Nephron (organoid): ENCODE measurements around the gene STOX2.

Source experiments
- H3K27ac Mint-ChIP-seq, 3 experiments: 2 replicates each; pipeline ENCODE4 v1.8.0; 2020; ENCODE audit warnings: mixed read lengths in 3 of 3, mild to moderate bottlenecking in 2 of 3, moderate library complexity in 1 of 3
- H3K27me3 Mint-ChIP-seq: 2 replicates; pipeline ENCODE4 v1.8.0; 2021; ENCODE audit warnings: low read depth, mild to moderate bottlenecking, moderate library complexity, mixed read lengths
- H3K36me3 Mint-ChIP-seq: 2 replicates; pipeline ENCODE4 v1.8.0; 2020; ENCODE audit warnings: low read depth, mixed read lengths
- H3K4me1 Mint-ChIP-seq: 2 replicates; pipeline ENCODE4 v1.8.0; 2020; ENCODE audit warnings: mixed read lengths
- H3K4me3 Mint-ChIP-seq, 3 experiments: 2 replicates each; pipeline ENCODE4 v1.8.0; 2020; ENCODE audit warnings: mild to moderate bottlenecking in 3 of 3, mixed read lengths in 3 of 3, moderate library complexity in 2 of 3
- H3K9me3 Mint-ChIP-seq: 2 replicates; pipeline ENCODE4 v1.8.0; 2020; ENCODE audit warnings: mixed read lengths
- CTCF ChIP-seq, 3 experiments: fragments of 200-600 bp; sonication (generic); IDR thresholded peaks; one replicate each; pipeline ENCODE4 v1.5.0; 2021; ENCODE audit warnings: antibody characterized with exemption in 3 of 3; ENCODE audit not compliant: unreplicated experiment in 3 of 3

Gene STOX2

GRCh38 chr4:184067931-184068554, 162.9 kb downstream of the STOX2 start:
- Mint-ChIP-seq H3K4me1 (peaks cover 15% of the 10 kb centered on the region), H3K4me3 (no peak overlapping the region), H3K27ac (no peak overlapping the region), H3K36me3 (peaks cover under 1% of the 10 kb centered on the region), H3K27me3 (no peaks in the 10 kb centered on the region), H3K9me3 (peaks cover 16% of the 10 kb centered on the region)
- TF ChIP-seq CTCF (IDR thresholded peaks at IDR 0.05; ENCODE audit: unreplicated experiment in 3 of 3): no peak
